ENCODE measurements around the gene ATP10A. TPM values are rescaled to one million over a fixed set of nuclear protein-coding genes. Genes with fewer than 3 reads are reported as not detected.
"Not testable (repeated sequence)": the region's sequence is repeated elsewhere in the genome, so short reads cannot be mapped to it uniquely, and the experiment has no call there.

ATP10A gene
- total RNA-seq, 3 donors from 2014 or later, result 6.4 to 17.4 (median 7.2) TPM

DNA sequence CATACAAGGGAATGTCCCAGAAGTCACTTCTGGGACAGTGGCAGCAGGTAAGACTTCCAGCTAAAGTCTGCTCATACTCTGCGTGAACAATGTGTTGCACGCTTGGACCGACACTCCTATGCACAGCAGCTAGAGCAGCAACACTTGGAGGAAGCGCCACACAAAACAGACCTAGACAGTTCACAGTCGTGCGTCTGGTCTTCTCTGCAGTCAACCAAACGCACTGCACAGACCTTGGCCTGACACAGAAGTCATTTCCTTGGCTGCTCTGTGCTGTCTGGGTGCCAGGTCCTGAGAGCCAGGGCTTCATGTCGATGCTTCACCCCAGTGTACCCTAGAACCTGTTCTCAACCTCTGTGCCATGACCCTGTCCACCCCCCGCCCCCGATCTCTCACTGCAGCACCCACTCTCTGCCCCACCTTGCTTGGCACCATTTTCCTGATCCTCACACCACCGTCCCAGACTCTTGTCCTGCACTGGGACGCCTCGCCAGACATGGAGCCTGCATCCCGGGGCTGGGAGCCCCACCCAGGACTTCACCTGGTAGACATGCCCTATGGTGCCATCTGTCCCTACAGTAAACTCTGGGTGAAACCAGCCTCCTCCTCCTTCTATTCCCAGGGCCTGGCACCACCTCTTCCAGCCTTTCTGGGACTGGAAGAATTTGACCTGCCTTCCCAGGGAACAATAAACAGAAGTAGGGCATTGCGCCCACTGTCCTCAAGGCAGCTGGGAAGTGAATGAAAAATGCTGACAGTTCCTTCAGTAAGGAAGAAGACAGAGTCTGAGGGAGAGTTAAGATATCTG, 3.1 kb downstream of the ATP10A start:
- DNase-seq (ENCODE audit: low spot score in 2 of 2), result peak; percentile 77
- TF ChIP-seq POLR2AphosphoS5 (IDR thresholded peaks at IDR 0.05) (peak in 2 of 3 donors; percentile 13 to 15), POLR2A (IDR thresholded peaks at IDR 0.05) (no peak)
- Histone ChIP-seq H3K4me3 (peak overlapping the region in 2 of 3 donors; percentile 24 to 93), H3K27ac (peak overlapping the region; percentile 62 to 87), H3K27me3 (no peaks in the 10 kb centered on the region), H3K36me3 (no peaks in the 10 kb centered on the region), H3K9me3 (no peaks in the 10 kb centered on the region), H3K4me1 (peaks cover 5 to 8% of the 10 kb centered on the region in 2 donors)
- intact Hi-C loops (cut with DNase I; ENCODE audit: low total_unique reads), result no loop called here

DNA sequence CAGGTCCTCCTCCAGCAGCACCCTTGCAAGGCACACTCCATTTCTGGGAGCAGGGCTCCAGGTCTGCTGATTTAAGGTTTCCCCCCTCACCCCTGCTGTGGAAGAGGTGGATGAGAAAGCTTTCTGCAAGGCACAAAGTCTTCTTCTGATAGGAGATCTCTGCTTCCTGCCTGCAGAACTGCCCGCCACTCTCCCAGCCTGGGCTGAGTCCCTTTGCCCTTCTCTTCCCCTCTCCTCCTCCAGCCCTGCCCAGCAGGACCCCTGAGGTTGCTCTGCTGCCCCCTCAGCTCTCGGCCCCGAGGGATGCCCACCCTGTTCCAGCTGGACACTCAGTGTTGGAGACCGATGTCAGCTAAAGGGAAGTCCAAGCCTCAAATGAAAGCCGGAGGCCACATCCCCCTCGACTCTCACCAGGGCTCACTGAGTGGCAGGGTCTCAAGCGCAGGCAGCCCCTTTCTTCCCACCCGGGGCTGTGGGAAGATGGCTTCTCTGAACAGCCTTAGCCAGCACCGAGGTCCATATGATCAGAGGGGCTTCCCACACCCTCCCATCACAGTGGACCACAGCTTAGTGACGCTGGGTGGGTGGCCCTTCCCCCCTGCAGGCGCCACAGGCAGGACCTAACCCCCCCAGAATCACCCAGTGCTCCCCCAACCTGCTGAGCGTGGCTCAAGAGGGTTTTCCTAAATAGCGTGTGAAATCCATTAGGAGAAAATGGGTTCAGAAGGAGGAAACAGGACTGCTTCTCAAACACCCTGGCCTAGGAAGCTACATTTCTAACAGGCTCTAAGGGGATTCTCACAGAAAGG, 4.0 kb downstream of the ATP10A start:
- H3K9me3 ChIP-seq, result no peaks in the 10 kb centered on the region
- TF ChIP-seq POLR2A (IDR thresholded peaks at IDR 0.05) (no peak), POLR2AphosphoS5 (IDR thresholded peaks at IDR 0.05) (no peak)
- TF ChIP-seq, protein P1, sequence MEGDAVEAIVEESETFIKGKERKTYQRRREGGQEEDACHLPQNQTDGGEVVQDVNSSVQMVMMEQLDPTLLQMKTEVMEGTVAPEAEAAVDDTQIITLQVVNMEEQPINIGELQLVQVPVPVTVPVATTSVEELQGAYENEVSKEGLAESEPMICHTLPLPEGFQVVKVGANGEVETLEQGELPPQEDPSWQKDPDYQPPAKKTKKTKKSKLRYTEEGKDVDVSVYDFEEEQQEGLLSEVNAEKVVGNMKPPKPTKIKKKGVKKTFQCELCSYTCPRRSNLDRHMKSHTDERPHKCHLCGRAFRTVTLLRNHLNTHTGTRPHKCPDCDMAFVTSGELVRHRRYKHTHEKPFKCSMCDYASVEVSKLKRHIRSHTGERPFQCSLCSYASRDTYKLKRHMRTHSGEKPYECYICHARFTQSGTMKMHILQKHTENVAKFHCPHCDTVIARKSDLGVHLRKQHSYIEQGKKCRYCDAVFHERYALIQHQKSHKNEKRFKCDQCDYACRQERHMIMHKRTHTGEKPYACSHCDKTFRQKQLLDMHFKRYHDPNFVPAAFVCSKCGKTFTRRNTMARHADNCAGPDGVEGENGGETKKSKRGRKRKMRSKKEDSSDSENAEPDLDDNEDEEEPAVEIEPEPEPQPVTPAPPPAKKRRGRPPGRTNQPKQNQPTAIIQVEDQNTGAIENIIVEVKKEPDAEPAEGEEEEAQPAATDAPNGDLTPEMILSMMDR (IDR thresholded peaks at IDR 0.05), result no peak
- peaks cover 5 to 8% of the 10 kb centered on the region in 2 donors for H3K4me1 ChIP-seq
- no peaks in the 10 kb centered on the region for H3K36me3 ChIP-seq
- no peak overlapping the region for H3K4me3 ChIP-seq
- H3K27me3 ChIP-seq, result no peaks in the 10 kb centered on the region
- peak overlapping the region; percentile 62 to 87 for H3K27ac ChIP-seq
- DNase-seq (ENCODE audit: low spot score in 2 of 2), result no peak
- intact Hi-C loops (cut with DNase I; ENCODE audit: low total_unique reads), result no loop called here

DNA sequence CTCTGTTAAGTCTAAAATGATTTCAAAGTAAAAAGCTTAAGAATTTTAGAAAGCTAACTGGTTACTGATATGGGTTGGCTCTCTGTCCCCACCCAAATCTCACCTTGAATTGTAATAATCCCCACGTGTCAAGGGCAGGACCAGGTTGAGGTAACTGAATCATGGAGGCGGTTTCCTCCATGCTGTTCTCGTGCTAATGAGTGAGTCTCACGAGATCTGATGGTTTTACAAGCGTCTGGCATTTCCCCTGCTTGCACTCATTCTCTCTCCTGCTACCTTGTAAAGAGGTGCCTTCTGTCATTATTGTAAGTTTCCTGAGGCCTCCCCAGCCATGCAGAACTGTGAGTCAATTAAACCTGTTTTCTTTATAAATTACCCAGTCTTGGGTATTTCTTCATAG, 7.1 kb downstream of the ATP10A start:
- H3K4me1 ChIP-seq; H3K27me3 ChIP-seq; H3K9me3 ChIP-seq; H3K36me3 ChIP-seq; H3K4me3 ChIP-seq; DNase-seq (ENCODE audit: low spot score in 2 of 2); H3K27ac ChIP-seq; intact Hi-C loops (cut with DNase I; ENCODE audit: low total_unique reads): not testable (repeated sequence)

DNA sequence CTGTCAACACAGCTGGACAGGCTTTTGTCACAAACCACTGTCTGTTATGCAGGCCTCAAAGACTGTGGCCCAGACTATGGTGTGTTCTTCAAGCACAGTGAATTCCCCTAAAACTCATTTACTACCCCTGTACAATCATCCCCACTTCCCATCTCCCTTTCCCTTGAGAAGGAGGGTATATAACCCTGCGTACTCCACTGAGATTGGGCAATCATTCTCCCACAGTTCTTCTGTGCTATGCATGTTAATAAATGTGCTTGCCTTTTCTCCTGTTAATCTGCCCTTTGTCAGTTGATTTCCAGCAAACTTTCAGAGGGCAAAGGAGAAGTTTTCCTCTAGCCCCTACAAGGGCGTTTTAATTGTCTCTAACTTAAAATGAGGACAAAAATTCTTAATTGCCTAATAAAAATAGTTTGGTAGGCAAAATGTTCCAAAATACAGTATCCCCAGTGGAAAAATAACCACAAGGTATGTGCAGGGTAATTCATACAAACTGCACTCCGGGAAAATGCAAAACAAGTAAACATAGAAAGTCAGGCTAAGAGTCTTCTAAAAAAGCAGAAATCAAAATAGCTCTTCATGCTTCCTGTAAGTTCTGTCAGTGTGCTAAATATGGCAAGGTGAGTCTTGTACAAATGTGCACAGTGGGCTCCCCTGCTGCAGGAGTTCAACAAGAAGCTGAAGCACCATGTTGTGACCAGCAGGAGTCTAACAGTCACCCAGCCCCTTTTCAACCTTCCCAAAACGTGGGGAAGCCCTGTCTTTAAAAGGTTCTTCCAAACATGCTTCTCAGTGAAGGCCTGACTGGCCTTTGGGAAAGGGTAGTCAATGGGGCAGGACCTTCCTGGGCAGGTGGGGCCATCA, 10.2 kb downstream of the ATP10A start:
- no peaks in the 10 kb centered on the region for H3K27me3 ChIP-seq
- H3K36me3 ChIP-seq, result no peaks in the 10 kb centered on the region
- H3K4me3 ChIP-seq, result no peak overlapping the region
- DNase-seq (ENCODE audit: low spot score in 2 of 2), result no peak
- peak overlapping the region in 1 of 2 donors; percentile 61 for H3K27ac ChIP-seq
- intact Hi-C loops (cut with DNase I; ENCODE audit: low total_unique reads), result no loop called here
- peaks cover 6 to 7% of the 10 kb centered on the region in 2 donors for H3K4me1 ChIP-seq
- H3K9me3 ChIP-seq, result no peaks in the 10 kb centered on the region
- TF ChIP-seq POLR2AphosphoS5 (IDR thresholded peaks at IDR 0.05) (no peak), POLR2A (IDR thresholded peaks at IDR 0.05) (no peak)
- TF ChIP-seq, protein P1 (IDR thresholded peaks at IDR 0.05), result no peak

DNA sequence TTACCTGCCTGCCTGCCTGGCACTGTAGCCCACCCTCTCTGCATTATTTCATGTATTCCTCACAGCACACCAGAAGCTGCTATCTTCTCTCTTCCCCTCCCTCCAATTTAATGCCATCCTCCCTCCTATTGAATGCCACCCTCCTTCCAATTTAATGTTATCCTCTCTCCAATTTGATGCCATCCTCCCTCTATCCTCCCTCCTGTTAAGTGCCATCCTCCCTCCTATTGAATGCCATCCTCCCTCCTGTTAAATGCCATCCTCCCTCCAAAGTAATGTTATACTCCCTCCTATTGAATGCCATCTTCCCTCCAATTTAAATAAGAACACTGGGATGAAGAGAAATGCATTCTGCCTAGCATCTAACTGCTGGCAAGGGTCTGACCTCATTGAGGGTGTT, 11.1 kb downstream of the ATP10A start:
- Histone ChIP-seq H3K4me3 (no peak overlapping the region), H3K9me3 (no peaks in the 10 kb centered on the region), H3K36me3 (no peaks in the 10 kb centered on the region), H3K27me3 (no peaks in the 10 kb centered on the region), H3K27ac (peak overlapping the region in 1 of 2 donors; percentile 61), H3K4me1 (peaks cover 6 to 7% of the 10 kb centered on the region in 2 donors)
- intact Hi-C loops (cut with DNase I; ENCODE audit: low total_unique reads), result no loop called here
- DNase-seq (ENCODE audit: low spot score in 2 of 2), result no peak
- no peak for TF ChIP-seq POLR2A (IDR thresholded peaks at IDR 0.05)
- no peak for TF ChIP-seq POLR2AphosphoS5 (IDR thresholded peaks at IDR 0.05)
- TF ChIP-seq, protein P1 (IDR thresholded peaks at IDR 0.05), result no peak
